SK-MEL-5 (cell line): ENCODE data around the gene VPREB1. TPM values are rescaled to one million over a fixed set of nuclear protein-coding genes. Genes with fewer than 3 reads are reported as not detected.
"Not testable (repeated sequence)": the region's sequence is repeated elsewhere in the genome, so short reads cannot be mapped to it uniquely, and the experiment has no call there.

Experiments
- DNase-seq: peaks from one replicate; pipeline ENCODE4 v3.0.0-alpha.2; 2016; ENCODE audit warnings: low read depth, low spot score
- in situ Hi-C: cut with HindIII; loops from 2 replicates; pipeline ENCODE4 v1.10.0; 2016; ENCODE audit warnings: low sequenced_read_pairs, high pct_unique_total_duplicates, low pct_unique_long_range_greater_than_20kb
- total RNA-seq: library from RNA; depleted of rRNA; stranded (reverse); fragments of >200 nt; shearing (Covaris generic); gene quantifications from 2 replicates; pipeline ENCODE4 v1.2.3, GENCODE V29; 2014

Gene VPREB1
- total RNA-seq, 1 experiment from 2014 or later: not detected

DNA sequence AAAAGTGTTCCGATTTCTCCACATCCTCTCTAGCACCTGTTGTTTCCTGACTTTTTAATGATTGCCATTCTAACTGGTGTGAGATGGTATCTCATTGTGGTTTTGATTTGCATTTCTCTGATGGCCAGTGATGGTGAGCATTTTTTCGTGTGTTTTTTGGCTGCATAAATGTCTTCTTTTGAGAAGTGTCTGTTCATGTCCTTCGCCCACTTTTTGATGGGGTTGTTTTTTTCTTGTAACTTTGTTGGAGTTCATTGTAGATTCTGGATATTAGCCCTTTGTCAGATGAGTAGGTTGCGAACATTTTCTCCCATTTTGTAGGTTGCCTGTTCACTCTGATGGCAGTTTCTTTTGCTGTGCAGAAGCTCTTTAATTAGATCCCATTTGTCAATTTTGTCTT, 32.8 kb downstream of the VPREB1 start:
- in situ Hi-C loops: not testable (repeated sequence)

DNA sequence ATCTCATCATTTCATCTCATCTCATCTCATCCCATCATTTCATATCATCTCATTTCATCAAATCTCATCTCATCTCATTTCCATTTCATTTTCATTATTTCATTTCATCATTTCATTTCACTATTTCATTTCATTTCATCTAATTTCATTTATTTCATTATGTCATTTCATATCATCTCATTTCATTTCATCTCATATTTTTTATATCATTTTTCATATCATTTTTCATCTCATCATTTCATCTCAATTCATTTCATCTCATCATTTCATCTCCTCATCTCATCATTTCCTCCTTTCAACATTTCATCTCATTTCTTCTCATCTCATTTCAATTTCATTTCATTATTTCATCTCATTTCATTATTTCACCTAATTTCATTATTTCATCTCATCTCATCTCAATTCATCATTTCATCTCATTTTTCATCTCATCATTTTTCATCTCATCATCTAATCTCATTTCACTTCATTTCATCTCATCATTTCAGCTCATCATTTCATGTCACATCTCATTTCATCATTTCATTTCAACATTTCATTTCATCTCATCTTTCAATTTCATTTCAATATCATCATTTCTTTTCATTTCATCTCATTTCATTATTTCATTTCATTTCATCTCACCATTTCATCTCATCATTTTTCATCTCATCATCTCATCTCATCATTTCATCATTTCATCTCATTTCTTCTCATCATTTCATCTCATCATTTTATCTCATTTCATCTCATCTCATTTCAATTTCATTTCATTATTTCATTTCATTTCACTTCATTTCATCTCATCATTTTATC, 40.6 kb downstream of the VPREB1 start:
- in situ Hi-C loops, DNase-seq: not testable (repeated sequence)

More for the DNA sequence above, 32.8 kb downstream of the VPREB1 start:
- not testable (repeated sequence) for DNase-seq

- in situ Hi-C loops, DNase-seq: not testable (repeated sequence)
These were observed 42.0 kb downstream of the VPREB1 start for GRCh38 chr22:22286390-22287105.

DNA sequence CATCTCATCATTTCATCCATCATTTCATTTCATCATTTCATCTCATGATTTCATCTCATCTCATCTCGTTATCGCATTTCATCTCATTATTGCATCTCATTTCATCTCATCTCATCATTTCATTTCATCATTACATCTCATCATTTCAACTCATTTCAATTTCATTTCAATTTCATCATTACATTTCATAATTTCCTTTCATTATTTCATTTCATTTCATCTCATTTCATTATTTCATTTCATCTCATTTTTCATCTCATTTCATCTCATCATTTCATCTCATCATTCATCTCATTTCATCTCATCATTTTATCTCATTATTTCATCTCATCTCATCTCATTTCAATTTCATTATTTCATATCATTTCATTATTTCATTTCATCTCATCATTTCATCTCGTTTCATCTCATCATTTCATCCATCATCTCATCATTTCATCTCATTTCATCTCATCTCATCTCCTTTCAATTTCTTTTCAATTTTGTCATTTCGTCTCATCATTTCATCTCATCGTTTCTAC, 42.6 kb downstream of the VPREB1 start:
- not testable (repeated sequence) for DNase-seq

GRCh38 chr22:22289666-22290065, 45.1 kb downstream of the VPREB1 start:
- in situ Hi-C loops, DNase-seq: not testable (repeated sequence)

More for the DNA sequence above, 42.6 kb downstream of the VPREB1 start:
- in situ Hi-C loops: not testable (repeated sequence)

- in situ Hi-C loops: not testable (repeated sequence)
These were observed 46.7 kb downstream of the VPREB1 start for GRCh38 chr22:22291129-22291806.

GRCh38 chr22:22292656-22293055, 48.1 kb downstream of the VPREB1 start:
- DNase-seq, in situ Hi-C loops: not testable (repeated sequence)

More at GRCh38 chr22:22291129-22291806, 46.7 kb downstream of the VPREB1 start:
- not testable (repeated sequence) for DNase-seq

DNA sequence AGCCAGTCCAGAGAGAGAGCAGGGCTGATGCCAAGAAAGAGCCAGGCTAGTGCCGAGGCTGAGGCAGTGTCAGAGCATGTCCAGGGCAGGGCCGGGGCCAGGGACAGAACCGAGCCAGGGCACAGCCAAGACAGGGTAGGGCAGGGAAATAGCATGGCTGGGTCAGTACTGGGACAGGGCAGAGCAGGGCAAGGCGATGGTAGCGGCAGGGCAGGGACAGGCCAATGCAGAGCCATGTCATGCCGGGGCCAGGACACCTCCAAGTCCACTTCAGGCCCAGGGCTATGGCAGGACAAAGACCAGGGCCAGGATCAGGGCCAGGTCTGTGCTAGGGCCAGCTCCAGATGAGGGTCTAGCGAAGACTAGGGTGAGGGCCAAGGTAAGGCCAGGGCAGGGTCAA, 48.9 kb downstream of the VPREB1 start:
- in situ Hi-C loops, DNase-seq: not testable (repeated sequence)

- DNase-seq, in situ Hi-C loops: not testable (repeated sequence)
These were observed 50.1 kb downstream of the VPREB1 start for GRCh38 chr22:22294641-22295040.
